H1 (cell line): Measurements from ENCODE around the gene PRKAR2A.
"Not testable (repeated sequence)": the region's sequence is repeated elsewhere in the genome, so short reads cannot be mapped to it uniquely, and the experiment has no call there.

Experiments used
- ASH2L ChIP-seq: fragments of 200-600, 300-600 bp; sonication (generic); IDR thresholded peaks from one replicate; pipeline ENCODE4 v1.7.1; 2017; ENCODE audit warnings: low read length
- CBX5 ChIP-seq: fragments of 300-800, 300-1000 bp; sonication (generic); IDR thresholded peaks from 2 replicates; pipeline ENCODE4 v1.7.1; 2016; ENCODE audit warnings: antibody characterized with exemption, low read length, low read depth
- CTCF ChIP-seq, 3 experiments: IDR thresholded peaks; 1 replicate in 2 of 3; 2 replicates in 1 of 3; pipeline versions ENCODE4 v1.5.1 to v1.6.1; 2011; ENCODE audit warnings: low read length in 3 of 3, mild to moderate bottlenecking in 3 of 3, inconsistent platforms in 2 of 3, low read depth in 1 of 3, moderate library complexity in 1 of 3; ENCODE audit not compliant: insufficient read depth in 1 of 3; ENCODE audit errors: control extremely low read depth in 1 of 3
- MAFK ChIP-seq: IDR thresholded peaks from 2 replicates; pipeline ENCODE4 v1.6.1; 2012; ENCODE audit warnings: low read depth, mild to moderate bottlenecking, improper control_type of control experiment, low read length
- POLR2A ChIP-seq, 2 experiments: IDR thresholded peaks; 1 replicate in 1 of 2; 2 replicates in 1 of 2; pipeline ENCODE4 v1.6.1; 2011; ENCODE audit warnings: low read depth in 2 of 2, low read length in 2 of 2, mild to moderate bottlenecking in 2 of 2; ENCODE audit errors: control extremely low read depth in 1 of 2
- POU5F1 ChIP-seq: IDR thresholded peaks from 2 replicates; pipeline ENCODE4 v1.6.1; 2011; ENCODE audit warnings: low read depth, mild to moderate bottlenecking, low read length, moderate library complexity
- RBBP5 ChIP-seq: IDR thresholded peaks from 2 replicates; pipeline ENCODE4 v1.7.1; 2012; ENCODE audit warnings: low read depth, mild to moderate bottlenecking, inconsistent platforms, low read length, moderate library complexity, borderline replicate concordance
- SRF ChIP-seq: IDR thresholded peaks from 2 replicates; pipeline ENCODE4 v1.6.1; 2011; ENCODE audit warnings: mild to moderate bottlenecking, low read depth, low read length, moderate library complexity

- not testable (repeated sequence) for TF ChIP-seq MAFK; POLR2A (IDR thresholded peaks at IDR 0.05; ENCODE audit: control extremely low read depth in 1 of 2, low read depth in 2 of 2, low read length in 2 of 2); CTCF (IDR thresholded peaks at IDR 0.05; ENCODE audit: control extremely low read depth in 1 of 3, insufficient read depth in 1 of 3, low read depth in 1 of 3, low read length in 3 of 3); ASH2L; CBX5; POU5F1; SRF; RBBP5
Observed at GRCh38 chr3:48778565-48778964, 69.1 kb downstream of the PRKAR2A start.
